Parathyroid adenoma (tissue), 2 donors: ENCODE data around the gene MOB3B.

Source experiments
- H2AFZ ChIP-seq: fragments of 300-600 bp; sonication (generic); one replicate; pipeline ENCODE4 v1.7.0; 2017; ENCODE audit warnings: antibody characterized with exemption, mild to moderate bottlenecking
- H3K27ac ChIP-seq: fragments of 300-600 bp; sonication (generic); one replicate; pipeline ENCODE4 v1.7.0; 2017
- H3K27me3 ChIP-seq: fragments of 300-600 bp; sonication (generic); one replicate; pipeline ENCODE4 v1.7.0; 2017; ENCODE audit warnings: low read length; ENCODE audit not compliant: control insufficient read depth, insufficient read depth
- H3K36me3 ChIP-seq: fragments of 300-600 bp; sonication (generic); one replicate; pipeline ENCODE4 v1.7.0; 2017; ENCODE audit warnings: low read length; ENCODE audit not compliant: control insufficient read depth, insufficient read depth
- H3K4me1 ChIP-seq: fragments of 300-600 bp; sonication (generic); one replicate; pipeline ENCODE4 v1.7.0; 2017; ENCODE audit warnings: control low read depth
- H3K4me2 ChIP-seq: fragments of 300-600 bp; sonication (generic); one replicate; pipeline ENCODE4 v1.7.0; 2017; ENCODE audit warnings: low read length
- H3K4me3 ChIP-seq: fragments of 300-600 bp; sonication (generic); one replicate; pipeline ENCODE4 v1.7.0; 2017; ENCODE audit warnings: low read depth, low read length
- H3K79me2 ChIP-seq: fragments of 300-600 bp; sonication (generic); one replicate; pipeline ENCODE4 v1.7.0; 2017; ENCODE audit warnings: control low read depth
- H3K9ac ChIP-seq: fragments of 300-600 bp; sonication (generic); one replicate; pipeline ENCODE4 v1.7.0; 2017; ENCODE audit warnings: mild to moderate bottlenecking
- H3K9me3 ChIP-seq: fragments of 300-600 bp; sonication (generic); one replicate; pipeline ENCODE4 v1.7.0; 2017; ENCODE audit warnings: low read length; ENCODE audit not compliant: control insufficient read depth
- CTCF ChIP-seq: fragments of 300-600 bp; sonication (generic); IDR thresholded peaks from one replicate; pipeline ENCODE4 v1.7.0; 2017; ENCODE audit warnings: antibody characterized with exemption, mild to moderate bottlenecking
- donor health status: primary hyperparathyroidism.

MOB3B gene

GRCh38 chr9:27556470-27556869 lies 26.9 kb upstream of the MOB3B start:
- no peak overlapping the region for H3K4me2 ChIP-seq

GRCh38 chr9:27554712-27555111 lies 25.1 kb upstream of the MOB3B start:
- H3K79me2 ChIP-seq: no peaks in the 10 kb centered on the region
- H3K36me3 ChIP-seq: no peaks in the 10 kb centered on the region
- no peak overlapping the region for H3K4me2 ChIP-seq
- H3K4me1 ChIP-seq: no peaks in the 10 kb centered on the region
- H3K4me3 ChIP-seq: no peak overlapping the region
- TF ChIP-seq CTCF: no peak
- no peak overlapping the region for H2AFZ ChIP-seq
- no peak overlapping the region for H3K9ac ChIP-seq
- no peaks in the 10 kb centered on the region for H3K27me3 ChIP-seq
- no peak overlapping the region for H3K27ac ChIP-seq
- no peaks in the 10 kb centered on the region for H3K9me3 ChIP-seq

More at GRCh38 chr9:27556470-27556869, 26.9 kb upstream of the MOB3B start:
- Histone ChIP-seq H3K27ac (no peak overlapping the region), H3K79me2 (no peaks in the 10 kb centered on the region), H3K9me3 (no peaks in the 10 kb centered on the region), H2AFZ (no peak overlapping the region), H3K9ac (no peak overlapping the region), H3K4me1 (no peaks in the 10 kb centered on the region), H3K4me3 (no peak overlapping the region), H3K27me3 (no peaks in the 10 kb centered on the region), H3K36me3 (no peaks in the 10 kb centered on the region)
- no peak for TF ChIP-seq CTCF

- no peaks in the 10 kb centered on the region for H3K9me3 ChIP-seq
- no peaks in the 10 kb centered on the region for H3K27me3 ChIP-seq
- no peak overlapping the region for H3K27ac ChIP-seq
- no peak overlapping the region for H2AFZ ChIP-seq
- H3K4me1 ChIP-seq: no peaks in the 10 kb centered on the region
- H3K79me2 ChIP-seq: no peaks in the 10 kb centered on the region
- no peak overlapping the region for H3K4me3 ChIP-seq
- TF ChIP-seq CTCF: no peak
- no peak overlapping the region for H3K9ac ChIP-seq
- H3K36me3 ChIP-seq: peaks cover 3% of the 10 kb centered on the region
- no peak overlapping the region for H3K4me2 ChIP-seq
Measured at GRCh38 chr9:27549196-27549755, 19.7 kb upstream of the MOB3B start.

GRCh38 chr9:27548055-27548741 lies 18.6 kb upstream of the MOB3B start:
- Histone ChIP-seq H3K36me3 (peaks cover 3% of the 10 kb centered on the region), H3K79me2 (no peaks in the 10 kb centered on the region), H3K4me3 (no peak overlapping the region), H3K9me3 (no peaks in the 10 kb centered on the region), H2AFZ (no peak overlapping the region), H3K4me1 (no peaks in the 10 kb centered on the region), H3K4me2 (no peak overlapping the region), H3K27ac (no peak overlapping the region), H3K27me3 (no peaks in the 10 kb centered on the region), H3K9ac (no peak overlapping the region)
- TF ChIP-seq CTCF: peak; percentile 16

- H3K79me2 ChIP-seq: no peaks in the 10 kb centered on the region
- no peak overlapping the region for H3K27ac ChIP-seq
- no peaks in the 10 kb centered on the region for H3K27me3 ChIP-seq
- peaks cover 3% of the 10 kb centered on the region for H3K36me3 ChIP-seq
- no peaks in the 10 kb centered on the region for H3K9me3 ChIP-seq
- TF ChIP-seq CTCF: no peak
- no peaks in the 10 kb centered on the region for H3K4me1 ChIP-seq
- H3K4me2 ChIP-seq: no peak overlapping the region
- no peak overlapping the region for H3K9ac ChIP-seq
- no peak overlapping the region for H2AFZ ChIP-seq
- H3K4me3 ChIP-seq: no peak overlapping the region
Measured at GRCh38 chr9:27545471-27545870, 15.9 kb upstream of the MOB3B start.
